HG02885 (cell line): ENCODE data around the gene CLN3.
"Not testable (repeated sequence)": the region's sequence is repeated elsewhere in the genome, so short reads cannot be mapped to it uniquely, and the experiment has no call there.

ENCODE experiments used
- ATAC-seq: cut with Tn5 transposase; IDR thresholded peaks from one replicate; pipeline ENCODE4 v1.9.1; 2021; ENCODE audit warnings: mild to moderate bottlenecking; ENCODE audit not compliant: unreplicated experiment, poor library complexity

Gene CLN3

GRCh38 chr16:28491970-28492474, at the start of gene CLN3:
CLN3 (minus strand) TSS chr16:28492074; CDS start chr16:28491759, 315 bp downstream.
- ATAC-seq = peak; percentile 83

DNA sequence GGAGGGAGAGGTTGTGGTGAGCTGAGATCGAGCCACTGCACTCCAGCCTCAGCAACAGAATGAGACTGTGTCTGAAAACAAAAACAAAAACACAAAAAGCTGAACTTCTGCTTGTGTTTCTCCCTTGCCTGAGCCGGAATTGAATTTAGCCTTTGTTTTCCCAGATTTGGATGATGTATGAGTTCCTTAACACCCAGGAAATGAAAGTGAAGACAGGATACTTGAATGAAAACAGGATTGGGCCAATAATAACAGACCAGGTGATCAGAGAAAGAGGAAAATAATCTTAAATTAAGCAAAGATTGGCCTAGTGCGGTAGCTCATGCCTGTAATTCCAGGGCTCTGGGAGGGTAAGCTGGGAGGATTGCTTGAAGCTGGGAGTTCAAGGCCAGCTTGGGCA, 48.5 kb upstream of the CLN3 start:
- no peak for ATAC-seq

GRCh38 chr16:28538733-28539596, 47.1 kb upstream of the CLN3 start, which contains the start of gene NUPR1:
NUPR1 (minus strand) TSS chr16:28538974; CDS start chr16:28538907, 67 bp downstream.
- no peak for ATAC-seq

DNA sequence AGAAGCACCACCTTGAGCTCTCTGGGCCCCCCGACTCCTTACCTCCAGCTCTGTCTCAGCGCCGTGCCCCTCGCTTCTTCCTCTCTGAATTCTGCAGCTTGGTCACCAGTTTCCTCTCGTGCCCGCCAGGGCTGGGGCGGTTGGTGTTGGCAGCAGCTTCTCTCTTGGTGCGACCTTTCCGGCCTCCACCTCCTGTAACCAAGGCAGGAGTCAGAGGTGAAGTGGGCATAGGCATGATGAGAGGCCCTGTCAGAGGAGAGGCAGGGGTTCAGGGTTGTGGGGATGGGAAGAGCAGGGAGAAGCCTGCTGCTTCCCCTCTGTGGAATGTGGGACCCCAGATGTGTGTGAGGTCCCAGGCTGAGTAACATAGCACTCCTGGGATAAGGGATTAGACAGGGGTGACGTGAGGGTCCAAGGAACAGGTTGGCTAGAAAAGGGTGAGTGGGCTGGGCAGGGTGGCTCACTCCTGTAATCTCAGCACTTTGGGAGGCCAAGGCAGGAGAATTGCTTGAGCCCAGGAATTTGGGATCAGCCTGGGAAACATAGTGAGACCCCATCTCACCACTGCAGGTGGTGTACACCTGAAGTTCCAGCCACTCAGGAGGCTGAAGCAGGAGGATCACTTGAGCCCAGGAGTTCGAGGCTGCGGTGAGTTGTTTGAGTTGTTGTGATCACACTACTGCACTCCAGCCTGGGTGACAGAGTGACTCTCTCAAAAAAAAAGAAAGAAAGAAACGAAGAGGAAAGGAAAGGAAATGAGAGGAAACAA, 46.3 kb upstream of the CLN3 start:
- ATAC-seq = no peak

- no peak for ATAC-seq
These were observed 45.2 kb upstream of the CLN3 start for GRCh38 chr16:28537076-28537475.

DNA sequence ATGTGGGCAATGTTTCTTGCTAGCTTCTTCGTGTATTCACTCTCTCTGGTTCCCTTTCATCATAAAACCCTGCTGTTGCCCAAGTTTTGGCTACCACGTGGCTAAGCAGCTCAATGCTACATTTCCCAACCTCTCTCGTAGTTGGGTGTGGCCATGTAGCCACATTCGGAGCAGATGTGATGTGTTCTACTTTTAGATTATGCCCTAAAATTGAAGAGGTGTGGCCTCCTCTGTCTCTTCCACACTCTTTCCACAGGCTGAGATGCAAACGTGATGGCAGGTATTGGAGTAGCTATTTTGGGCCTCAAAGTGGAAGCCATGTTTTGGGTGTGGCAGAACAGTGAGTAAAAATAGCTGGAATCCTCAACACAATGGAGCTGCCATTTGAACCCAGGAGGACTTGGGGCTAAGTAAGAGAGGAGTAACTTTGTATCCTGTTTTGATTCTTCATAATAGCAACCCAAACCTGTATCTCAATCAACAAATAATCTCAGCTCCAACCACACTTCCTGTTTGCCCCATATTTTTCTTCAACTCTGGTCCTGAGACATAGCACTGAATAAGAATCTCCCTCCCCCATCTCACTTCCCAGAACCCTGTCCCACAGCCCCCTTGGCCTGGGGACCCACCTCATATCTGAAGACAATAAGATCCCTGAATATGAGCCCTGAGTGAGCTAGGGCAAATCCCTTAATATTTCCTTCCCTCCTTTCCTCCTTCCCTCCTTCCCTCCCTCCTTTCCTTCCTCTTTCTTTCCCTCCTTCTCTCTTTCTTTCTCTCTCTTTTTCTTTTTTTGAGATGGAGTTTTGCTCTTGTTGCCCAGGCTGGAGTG, 42.9 kb upstream of the CLN3 start:
- ATAC-seq = no peak

DNA sequence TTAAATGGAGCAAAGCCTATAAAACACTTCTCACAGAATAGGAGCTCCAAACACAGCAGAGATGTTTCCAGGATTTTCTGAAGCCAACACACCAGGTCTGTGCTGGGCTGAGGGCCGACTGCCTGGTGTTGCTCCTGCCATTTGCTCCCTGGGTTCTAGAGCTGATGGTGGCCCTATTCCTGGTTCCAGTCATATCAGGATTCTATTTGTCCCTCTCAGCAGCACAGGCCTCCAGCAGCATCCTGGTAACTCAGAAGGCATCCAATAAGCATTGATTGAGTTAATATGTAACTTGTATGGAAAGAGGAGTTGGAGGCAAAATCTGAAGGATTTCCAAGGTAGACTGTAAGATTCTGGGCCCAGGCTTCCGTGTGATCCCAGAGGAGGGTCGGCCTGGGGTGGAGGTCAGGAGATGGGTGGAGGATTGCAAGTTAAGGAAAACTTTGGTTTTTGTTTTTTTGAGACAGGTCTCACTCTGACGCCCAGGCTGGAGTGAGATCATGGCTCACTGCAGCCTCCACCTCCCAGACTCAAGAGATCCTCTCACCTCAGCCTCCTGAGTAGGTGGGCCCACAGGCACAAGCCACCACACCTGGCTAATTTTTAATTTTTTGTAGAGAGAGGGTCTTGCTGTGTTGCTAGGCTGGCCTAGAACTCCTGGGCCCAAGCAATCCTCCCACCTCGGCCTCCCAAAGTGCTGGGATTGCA, 41.2 kb upstream of the CLN3 start:
- no peak for ATAC-seq

- no peak for ATAC-seq
These were observed 40.2 kb upstream of the CLN3 start for GRCh38 chr16:28531777-28532744.

GRCh38 chr16:28529124-28529523, 37.2 kb upstream of the CLN3 start:
- no peak for ATAC-seq

- ATAC-seq = no peak
These were observed 36.6 kb upstream of the CLN3 start for GRCh38 chr16:28528463-28528867.

GRCh38 chr16:28527985-28528384, 36.1 kb upstream of the CLN3 start:
- no peak for ATAC-seq

GRCh38 chr16:28527100-28527785, 35.4 kb upstream of the CLN3 start:
- not testable (repeated sequence) for ATAC-seq

GRCh38 chr16:28526201-28527099, 34.6 kb upstream of the CLN3 start:
- ATAC-seq = no peak

GRCh38 chr16:28524681-28525171, 32.9 kb upstream of the CLN3 start:
- no peak for ATAC-seq

DNA sequence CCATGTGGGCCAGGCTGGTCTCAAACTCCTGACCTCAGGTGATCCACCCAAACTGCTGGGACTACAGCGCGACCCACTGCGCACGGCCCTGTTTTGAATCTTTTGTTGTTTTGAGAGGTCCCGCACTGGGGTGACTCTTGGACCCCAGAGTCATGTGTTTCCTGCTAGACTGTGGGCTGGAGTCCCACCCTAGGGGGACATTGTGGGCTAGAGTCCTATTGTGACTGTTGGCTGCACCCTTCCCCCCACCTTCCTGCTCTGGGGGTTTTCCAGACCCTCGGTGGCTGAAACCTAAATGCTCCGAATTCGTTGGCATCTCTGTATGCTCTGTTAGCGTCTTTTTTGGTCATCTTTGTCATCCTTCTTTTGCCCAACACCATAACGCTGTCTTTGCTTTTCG, 30.9 kb upstream of the CLN3 start:
- ATAC-seq = no peak

- no peak for ATAC-seq
These were observed 29.6 kb upstream of the CLN3 start for GRCh38 chr16:28521436-28521835.

GRCh38 chr16:28520672-28521071, 28.8 kb upstream of the CLN3 start:
- ATAC-seq = no peak
